K562 (cell line): ENCODE data around the gene ARL6IP4. TPM values are rescaled to one million over a fixed set of nuclear protein-coding genes. Genes with fewer than 3 reads are reported as not detected.

ENCODE experiments used
- ATAC-seq: fragments of 200-7000 bp; cut with Tn5 transposase; 3 replicates; pipeline ENCODE4 v1.9.1; 2020; ENCODE audit warnings: moderate library complexity
- BruUV-seq: library from RNA; stranded (reverse); fragments of 400-500 nt; replicated peaks from 2 replicates; lab custom pipeline; 2021; lab: Mats Ljungman, UMichigan
- CTCF ChIA-PET: fragments of 300-600 bp; formaldehyde crosslinking; extraction: SDS; loops from one replicate; lab custom pipeline; 2021; ENCODE audit warnings: low intra/inter-chr PET ratio; lab: Yijun Ruan, JAX
- POLR2A ChIA-PET: fragments of 300-600, 350-650 bp; sonication (Branson Sonifier 250); formaldehyde crosslinking; extraction: SDS; loops from one replicate; lab custom pipeline; 2021; ENCODE audit warnings: antibody characterized with exemption, inconsistent platforms; lab: Yijun Ruan, JAX
- DNase-seq, 4 experiments: peaks; one replicate each; pipeline versions ENCODE4 v3.0.0 to v3.0.0-alpha.2; 2011 to 2018; ENCODE audit warnings: low spot score in 3 of 4, mixed read lengths in 3 of 4; ENCODE audit errors: extremely low read depth in 1 of 4
- FAIRE-seq: peaks from 2 replicates; lab custom pipeline; 2011; peaks lifted over from hg19 to GRCh38; lab: Jason Lieb, UNC
- H2AFZ ChIP-seq: 2 replicates; pipeline ENCODE4 v1.6.0; 2011; ENCODE audit warnings: low read depth, low read length, control low read depth, inconsistent platforms
- H3K27ac ChIP-seq: fragments of 200-600 bp; 3 replicates; pipeline ENCODE4 v1.8.0; 2011; ENCODE audit warnings: low read depth, mild to moderate bottlenecking, control low read depth, inconsistent platforms, low read length, moderate library complexity, mixed read lengths; ENCODE audit errors: extremely low read depth
- H3K27me3 ChIP-seq, 2 experiments: fragments of 300-600 bp in 1 of 2; 2 replicates in 1 of 2; 3 replicates in 1 of 2; pipeline versions ENCODE4 v1.6.0 to v1.8.0; 2011; ENCODE audit warnings: inconsistent platforms in 2 of 2, low read length in 2 of 2, mild to moderate bottlenecking in 1 of 2, mixed read lengths in 1 of 2, moderate library complexity in 1 of 2; ENCODE audit not compliant: control insufficient read depth in 2 of 2, insufficient read depth in 2 of 2
- H3K36me3 ChIP-seq: fragments of 300-600 bp; 3 replicates; pipeline ENCODE4 v1.8.0; 2011; ENCODE audit warnings: mild to moderate bottlenecking, low read length, inconsistent platforms; ENCODE audit not compliant: control insufficient read depth, insufficient read depth
- H3K4me1 ChIP-seq, 2 experiments: fragments of 200-600 bp in 1 of 2; replicated peaks in 1 of 2; 2 replicates in 1 of 2; 3 replicates in 1 of 2; pipeline versions ENCODE4 v1.5.1 to v1.8.0; 2011; ENCODE audit warnings: inconsistent platforms in 2 of 2, low read length in 2 of 2, mild to moderate bottlenecking in 1 of 2, mixed read lengths in 1 of 2, moderate library complexity in 1 of 2; ENCODE audit not compliant: control insufficient read depth in 2 of 2, insufficient read depth in 2 of 2
- H3K4me2 ChIP-seq: 2 replicates; pipeline ENCODE4 v1.6.1; 2011; ENCODE audit warnings: low read length, control low read depth, inconsistent platforms, mixed read lengths; ENCODE audit not compliant: insufficient read depth
- H3K4me3 ChIP-seq: fragments of 200-600 bp; sonication (generic), shearing (Covaris generic); 2 replicates; pipeline ENCODE4 v1.5.1; 2016; ENCODE audit warnings: control low read depth, inconsistent platforms
- H3K79me2 ChIP-seq: fragments of 200-600 bp; 3 replicates; pipeline ENCODE4 v1.8.0; 2011; ENCODE audit warnings: low read length, inconsistent platforms; ENCODE audit not compliant: control insufficient read depth, insufficient read depth
- H3K9ac ChIP-seq, 2 experiments: 2 replicates each; pipeline versions ENCODE4 v1.6.0 to v1.6.1; 2011; ENCODE audit warnings: low read depth in 2 of 2, low read length in 2 of 2, control low read depth in 1 of 2, inconsistent platforms in 1 of 2, mild to moderate bottlenecking in 1 of 2, mixed read lengths in 1 of 2; ENCODE audit not compliant: insufficient read depth in 1 of 2
- H3K9me1 ChIP-seq: one replicate; pipeline ENCODE4 v1.6.0; 2011; ENCODE audit warnings: inconsistent platforms, mild to moderate bottlenecking, low read length, moderate library complexity; ENCODE audit not compliant: control insufficient read depth, insufficient read depth
- H3K9me3 ChIP-seq: replicated peaks from 2 replicates; pipeline ENCODE4 v1.5.1; 2011; ENCODE audit warnings: low read depth, low read length, inconsistent platforms; ENCODE audit not compliant: control insufficient read depth, insufficient read depth
- H4K20me1 ChIP-seq: replicated peaks from 2 replicates; pipeline ENCODE4 v1.6.1; 2011; ENCODE audit warnings: low read length, inconsistent platforms, mixed read lengths; ENCODE audit not compliant: control insufficient read depth, insufficient read depth
- ATF3 ChIP-seq, 2 experiments: fragments of 450-650 bp in 1 of 2; sonication (generic) in 1 of 2; formaldehyde crosslinking in 1 of 2; IDR thresholded peaks in 1 of 2; conservative IDR thresholded peaks in 1 of 2; 2 replicates each; pipeline versions ENCODE4 v1.6.1 to v1.8.1; 2016 to 2023; ENCODE audit warnings: mild to moderate bottlenecking in 2 of 2, moderate library complexity in 2 of 2, inconsistent platforms in 1 of 2, missing genetic modification reagents in 1 of 2
- C11orf30 ChIP-seq: fragments of 450-650 bp; IDR thresholded peaks from 2 replicates; pipeline ENCODE4 v1.6.1; 2016; ENCODE audit warnings: low read depth, mild to moderate bottlenecking
- CBX5 ChIP-seq: IDR thresholded peaks from 2 replicates; pipeline ENCODE4 v1.6.1; 2014; ENCODE audit warnings: low read depth, borderline replicate concordance
- DACH1 ChIP-seq: fragments of 450-650 bp; IDR thresholded peaks from 2 replicates; pipeline ENCODE4 v1.6.1; 2018; ENCODE audit not compliant: partially characterized antibody
- ETS2 ChIP-seq: IDR thresholded peaks from 2 replicates; pipeline ENCODE4 v1.6.1; 2016; ENCODE audit warnings: borderline replicate concordance, missing genetic modification characterization, mild to moderate bottlenecking, moderate library complexity, missing compliant biosample characterization; ENCODE audit not compliant: poor library complexity, severe bottlenecking
- FOSL1 ChIP-seq: fragments of 200-800 bp; sonication (Bioruptor generic); conservative IDR thresholded peaks from 2 replicates; pipeline ENCODE4 v1.6.1; 2016; ENCODE audit warnings: missing genetic modification characterization, missing compliant biosample characterization
- HDAC3 ChIP-seq: fragments of 450-650 bp; IDR thresholded peaks from 2 replicates; pipeline ENCODE4 v1.6.1; 2018; ENCODE audit warnings: borderline replicate concordance, mild to moderate bottlenecking, moderate library complexity; ENCODE audit not compliant: partially characterized antibody
- JUN ChIP-seq, 2 experiments: sonication (generic) in 1 of 2; formaldehyde crosslinking in 1 of 2; IDR thresholded peaks; 2 replicates each; pipeline versions ENCODE4 v1.6.1 to v1.8.0; 2012 to 2022; ENCODE audit warnings: borderline replicate concordance in 2 of 2, mild to moderate bottlenecking in 2 of 2, improper control_type of control experiment in 1 of 2, low read depth in 1 of 2, low read length in 1 of 2, missing genetic modification reagents in 1 of 2
- JUND ChIP-seq, 2 experiments: IDR thresholded peaks; 2 replicates in 1 of 2; 3 replicates in 1 of 2; pipeline ENCODE4 v1.6.1; 2011; ENCODE audit warnings: borderline replicate concordance in 2 of 2, low read depth in 2 of 2, low read length in 2 of 2, improper control_type of control experiment in 1 of 2, missing biosample characterization in 1 of 2, missing genetic modification characterization in 1 of 2, missing genetic modification reagents in 1 of 2
- KDM1A ChIP-seq, 2 experiments: fragments of 450-650 bp; IDR thresholded peaks; 2 replicates each; pipeline ENCODE4 v1.6.1; 2016; ENCODE audit warnings: mild to moderate bottlenecking in 2 of 2
- L3MBTL2 ChIP-seq: fragments of 450-650 bp; IDR thresholded peaks from 2 replicates; pipeline ENCODE4 v1.6.1; 2016; ENCODE audit warnings: mild to moderate bottlenecking, moderate library complexity
- MEIS2 ChIP-seq: fragments of 450-650 bp; IDR thresholded peaks from 2 replicates; pipeline ENCODE4 v1.6.1; 2014; ENCODE audit warnings: mild to moderate bottlenecking; ENCODE audit not compliant: partially characterized antibody
- PKNOX1 ChIP-seq: fragments of 450-650 bp; IDR thresholded peaks from 2 replicates; pipeline ENCODE4 v1.6.1; 2016
- PRPF4 ChIP-seq: fragments of 200-400 bp; formaldehyde crosslinking; IDR thresholded peaks from one replicate; pipeline ENCODE4 v1.6.1; 2017; ENCODE audit warnings: low read length, low read depth, mild to moderate bottlenecking; ENCODE audit not compliant: insufficient read depth, poor library complexity, severe bottlenecking
- SMAD2 ChIP-seq: fragments of 150-350 bp; IDR thresholded peaks from 2 replicates; pipeline ENCODE4 v1.6.1; 2014; ENCODE audit warnings: low read depth, mild to moderate bottlenecking, low read length
- SMARCE1 ChIP-seq: fragments of 450-650 bp; IDR thresholded peaks from 2 replicates; pipeline ENCODE4 v1.7.1; 2016; ENCODE audit warnings: mild to moderate bottlenecking
- ZNF384 ChIP-seq: IDR thresholded peaks from 2 replicates; pipeline ENCODE4 v1.6.1; 2012; ENCODE audit warnings: low read depth, low read length, improper control_type of control experiment
- ZNF395 ChIP-seq: fragments of 200-800 bp; sonication (Bioruptor generic); IDR thresholded peaks from 2 replicates; pipeline ENCODE4 v1.6.1; 2017; ENCODE audit warnings: missing genetic modification characterization, missing compliant biosample characterization
- WGBS: fragments of 100-300 bp; shearing (Covaris generic); methylation state at CpG from one replicate; pipeline ENCODE4 v1.1.6; 2016; ENCODE audit warnings: low coverage, mixed read lengths; ENCODE audit not compliant: insufficient coverage; ENCODE audit errors: missing lambda C conversion rate; 5-methylcytosine and 5-hydroxymethylcytosine counted together
- in situ Hi-C: fragments of 300-500 bp; cut with MboI; formaldehyde crosslinking; loops from 4 replicates; pipeline ENCODE4 v1.15.0; 2018; ENCODE audit warnings: inconsistent platforms, mixed read lengths
- intact Hi-C: fragments of 100-400 bp; cut with micrococcal nuclease; formaldehyde crosslinking; loops from 2 replicates; pipeline ENCODE4 v1.14.2; 2022
- polyA plus RNA-seq, 8 experiments: library from polyadenylated mRNA; depleted of rRNA in 4 of 8; stranded (reverse) in 5 of 8; unstranded in 3 of 8; fragments of >200 nt; fragmentation: Nextera tagmentation in 2 of 8; fragmentation: Illumina TruSeq in 1 of 8; extraction: Ambion mirVana in 2 of 8; extraction: Trizol in 1 of 8; gene quantifications; 2 replicates each; pipeline versions ENCODE4 v1.2.1 to v1.2.3, GENCODE V29; 2011 to 2014; ENCODE audit warnings: inconsistent platforms in 1 of 8, missing spikeins in 1 of 8
- total RNA-seq, 7 experiments: library from RNA; depleted of rRNA in 6 of 7; stranded (reverse); fragments of >200 nt in 6 of 7; fragmentation: Illumina TruSeq in 2 of 7; extraction: Trizol in 2 of 7; gene quantifications; 2 replicates each; pipeline versions ENCODE4 v1.2.1 to v1.2.3, GENCODE V29; 2011 to 2021; ENCODE audit warnings: low replicate concordance in 1 of 7

Gene ARL6IP4
- total and polyA plus RNA-seq, 9 of the 15 experiments (the other 6 are each of a cell fraction or from before 2014, with no cell fraction given) = 2.4 to 255 (median 151) TPM

GRCh38 chr12:122951406-122951805, 29.1 kb upstream of the ARL6IP4 start:
- Histone ChIP-seq H3K9me3 (no peaks in the 10 kb centered on the region), H3K79me2 (no peaks in the 10 kb centered on the region), H3K4me1 (peaks cover 6 to 24% of the 10 kb centered on the region in 2 experiments; a peak in 4 of 5 replicates), H3K4me2 (no peak overlapping the region), H3K4me3 (no peak overlapping the region), H3K27ac (no peak overlapping the region), H3K9me1 (no peaks in the 10 kb centered on the region), H4K20me1 (peaks cover 3% of the 10 kb centered on the region), H3K36me3 (no peaks in the 10 kb centered on the region; the same call in 2 of the 3 replicates), H2AFZ (no peak overlapping the region), H3K27me3 (no peaks in the 10 kb centered on the region), H3K9ac (no peak overlapping the region; a peak in 1 of 4 replicates)
- WGBS = 55% methylated on average over 9 of the region's 9 CpGs
- intact Hi-C loops (loop anchor here (5.0 kb wide), 2 partner anchors 69 to 159 kb away; no protein-coding TSS in a partner anchor), in situ Hi-C loops (loop anchor here (10.0 kb wide), 1 partner anchor 97 kb away; no protein-coding TSS in a partner anchor)
- FAIRE-seq = peak; percentile 52
- ATAC-seq = no peak
- DNase-seq = peak in 1 of 4 experiments; percentile 43
- ChIA-PET CTCF (interaction anchor here (0.6 to 3.7 kb wide), 6 partner anchors 11 to 607 kb away, joined by 3 to 28 read pairs (median 7); no protein-coding TSS in a partner anchor), POLR2A (no interaction called here)
- no TSS peak for BruUV-seq
- peak; percentile 65 for TF ChIP-seq FOSL1 (tag)
- peak; percentile 19 for TF ChIP-seq MEIS2
- TF ChIP-seq L3MBTL2 = peak; percentile 49; the same call in 1 of the 2 replicates
- no peak for TF ChIP-seq ZNF384
- no peak for TF ChIP-seq DACH1
- no peak for TF ChIP-seq C11orf30
- no peak for TF ChIP-seq PRPF4
- TF ChIP-seq ZNF395 (CRISPR knock-in tag) = no peak
- TF ChIP-seq JUN (IDR thresholded peaks at IDR 0.05; ENCODE audit: borderline replicate concordance, low read depth, low read length) = peak; percentile 24; the same call in 1 of the 2 replicates
- no peak for TF ChIP-seq JUN (CRISPR knock-in tag; IDR thresholded peaks at IDR 0.05; ENCODE audit: borderline replicate concordance)
- peak; percentile 53; the same call in 1 of the 2 replicates for TF ChIP-seq PKNOX1
- no peak for TF ChIP-seq HDAC3
- TF ChIP-seq SMARCE1 = 0 out of 2 replicates have a peak, but pooled peaks have one; percentile 29
- TF ChIP-seq SMAD2 = no peak
- peak; percentile 46 for TF ChIP-seq ATF3 (IDR thresholded peaks at IDR 0.05)
- TF ChIP-seq ATF3 (CRISPR knock-in tag; conservative IDR thresholded peaks at IDR 0.05) = no peak
- peak; percentile 10; the same call in 1 of the 2 replicates for TF ChIP-seq JUND (IDR thresholded peaks at IDR 0.05; ENCODE audit: borderline replicate concordance, low read depth, low read length)
- TF ChIP-seq JUND (tag; IDR thresholded peaks at IDR 0.05; ENCODE audit: borderline replicate concordance, low read depth, low read length) = no peak
- TF ChIP-seq CBX5 = no peak
- no peak for TF ChIP-seq ETS2 (tag)
- TF ChIP-seq KDM1A (IDR thresholded peaks at IDR 0.05) = no peak
